Erythroblast (primary cell): ENCODE data around the gene CDA.

Source experiments
- GATA1 ChIP-seq: IDR thresholded peaks from 2 replicates; pipeline ENCODE4 v1.6.1; 2011; ENCODE audit warnings: low read depth, mild to moderate bottlenecking, control low read depth, low read length, moderate library complexity
- POLR2A ChIP-seq: IDR thresholded peaks from 2 replicates; pipeline ENCODE4 v1.6.1; 2011; ENCODE audit warnings: mild to moderate bottlenecking, low read length

DNA sequence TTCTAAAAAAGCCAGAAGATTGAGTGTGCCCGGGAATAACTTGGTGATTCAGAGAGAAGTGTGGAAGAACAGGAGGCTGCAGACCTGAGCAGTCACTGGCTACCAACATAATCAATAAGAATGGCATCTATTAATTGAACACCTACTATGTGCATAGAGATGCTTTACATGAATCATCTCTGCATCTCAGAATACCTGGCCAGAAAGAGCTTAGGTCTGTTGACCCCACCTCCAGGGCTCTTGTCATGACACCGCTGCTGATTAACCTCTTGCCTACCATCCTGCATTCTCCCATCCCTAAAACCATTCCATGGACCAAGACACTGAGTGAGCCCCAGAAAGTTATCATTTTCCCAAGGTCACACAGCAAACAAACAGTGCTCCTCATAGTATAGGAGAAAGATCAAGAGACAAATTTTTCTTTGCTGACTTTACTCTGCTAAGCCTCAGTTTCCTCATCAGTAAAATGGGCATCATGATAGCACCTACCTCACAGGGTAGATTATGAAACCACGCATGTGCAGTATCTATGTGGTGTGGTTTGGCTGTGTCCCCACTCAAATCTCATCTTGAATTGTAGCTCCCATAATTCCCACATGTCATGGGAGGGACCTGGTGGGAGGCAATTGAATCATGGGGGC lies 28.1 kb downstream of the CDA start:
- TF ChIP-seq POLR2A: no peak
- TF ChIP-seq GATA1: no peak
